ENCODE data around the gene LAMC3. TPM values are rescaled to one million over a fixed set of nuclear protein-coding genes. Genes with fewer than 3 reads are reported as not detected.

LAMC3 gene
- total RNA-seq, 4 donors from 2014 or later = 0.82 to 6.6 (median 3.9) TPM

GRCh38 chr9:131097126-131097947 is 88.4 kb downstream of the LAMC3 start:
- Histone ChIP-seq H3K36me3 (no peaks in the 10 kb centered on the region), H3K4me1 (peaks cover 0 to 16% (median 10%) of the 10 kb centered on the region in 4 donors), H3K4me3 (peak overlapping the region; percentile 13 to 62 (median 39)), H3K9me3 (no peaks in the 10 kb centered on the region), H3K27ac (no peak overlapping the region), H3K27me3 (peaks cover 51% of the 10 kb centered on the region)
- in situ Hi-C loops (cut with MboI; ENCODE audit: low pct_ligation_motif_present in 1 of 4, low pct_unique_long_range_greater_than_20kb in 1 of 4, low sequenced_read_pairs in 3 of 4) (no loop called here), intact Hi-C loops (cut with DNase I; ENCODE audit: low total_unique reads) (no loop called here)
- TF ChIP-seq POLR2A (IDR thresholded peaks at IDR 0.05) (no peak), CTCF (IDR thresholded peaks at IDR 0.05) (no peak), EP300 (IDR thresholded peaks at IDR 0.05; ENCODE audit: low read depth) (no peak), POLR2AphosphoS5 (IDR thresholded peaks at IDR 0.05) (no peak)
- DNase-seq = no peak
- 40 to 52% methylated on average over 2 to 17 of the region's 19 CpGs for WGBS, 2 donors (ENCODE audit: low coverage in 1 of 2)

- H3K9me3 ChIP-seq = no peaks in the 10 kb centered on the region
- H3K27ac ChIP-seq = no peak overlapping the region
- 95% methylated on average over 4 of the region's 8 CpGs; no CpG with 5 or more reads in 1 of the 2 donors for WGBS, 2 donors (ENCODE audit: low coverage in 1 of 2)
- H3K36me3 ChIP-seq = no peaks in the 10 kb centered on the region
- intact Hi-C loops (cut with DNase I; ENCODE audit: low total_unique reads) = no loop called here
- in situ Hi-C loops (cut with MboI; ENCODE audit: low pct_ligation_motif_present in 1 of 4, low pct_unique_long_range_greater_than_20kb in 1 of 4, low sequenced_read_pairs in 3 of 4) = no loop called here
- no peak for TF ChIP-seq EP300 (IDR thresholded peaks at IDR 0.05; ENCODE audit: low read depth)
- TF ChIP-seq POLR2A (IDR thresholded peaks at IDR 0.05) = no peak
- TF ChIP-seq POLR2AphosphoS5 (IDR thresholded peaks at IDR 0.05) = no peak
- TF ChIP-seq CTCF (IDR thresholded peaks at IDR 0.05) = no peak
- H3K4me3 ChIP-seq = no peak overlapping the region
- peaks cover 0 to 16% (median 10%) of the 10 kb centered on the region in 4 donors for H3K4me1 ChIP-seq
- no peak for DNase-seq
- H3K27me3 ChIP-seq = peaks cover 51% of the 10 kb centered on the region
These were observed 88.9 kb downstream of the LAMC3 start for GRCh38 chr9:131097948-131098278.

GRCh38 chr9:131098391-131099101 is 89.6 kb downstream of the LAMC3 start:
- no peak overlapping the region for H3K4me3 ChIP-seq
- H3K27me3 ChIP-seq = peaks cover 45% of the 10 kb centered on the region

More at GRCh38 chr9:131098391-131099101, 89.6 kb downstream of the LAMC3 start:
- WGBS, 2 donors (ENCODE audit: low coverage in 1 of 2) = 71% methylated on average over 8 of the region's 13 CpGs; no CpG with 5 or more reads in 1 of the 2 donors
- in situ Hi-C loops (cut with MboI; ENCODE audit: low pct_ligation_motif_present in 1 of 4, low pct_unique_long_range_greater_than_20kb in 1 of 4, low sequenced_read_pairs in 3 of 4) (no loop called here), intact Hi-C loops (cut with DNase I; ENCODE audit: low total_unique reads) (no loop called here)
- Histone ChIP-seq H3K4me1 (peaks cover 0 to 16% (median 10%) of the 10 kb centered on the region in 4 donors), H3K36me3 (no peaks in the 10 kb centered on the region), H3K27ac (no peak overlapping the region), H3K9me3 (no peaks in the 10 kb centered on the region)
- no peak for TF ChIP-seq CTCF (IDR thresholded peaks at IDR 0.05)
- no peak for TF ChIP-seq POLR2AphosphoS5 (IDR thresholded peaks at IDR 0.05)
- TF ChIP-seq EP300 (IDR thresholded peaks at IDR 0.05; ENCODE audit: low read depth) = no peak
- no peak for TF ChIP-seq POLR2A (IDR thresholded peaks at IDR 0.05)
- no peak for DNase-seq
